Measurements from ENCODE around the gene FAM83G. TPM values are rescaled to one million over a fixed set of nuclear protein-coding genes. Genes with fewer than 3 reads are reported as not detected.

The FAM83G gene
- total RNA-seq, 3 donors from 2014 or later (not counting 1 experiment from before 2014, with no cell fraction given), result 3.8 to 6.5 (median 4.3) TPM

GRCh38 chr17:18964550-18964949 lies 40.0 kb downstream of the FAM83G start:
- Histone ChIP-seq H3K27ac (ENCODE audit: low read length) (no peak overlapping the region), H3K9me3 (ENCODE audit: control insufficient read depth, insufficient read depth, low read length) (no peaks in the 10 kb centered on the region), H3K27me3 (ENCODE audit: control insufficient read depth, insufficient read depth, low read length) (no peaks in the 10 kb centered on the region), H3K4me3 (ENCODE audit: low read length) (no peak overlapping the region), H3K4me1 (ENCODE audit: control insufficient read depth, insufficient read depth, low read length) (peaks cover 14% of the 10 kb centered on the region), H3K36me3 (ENCODE audit: control insufficient read depth, insufficient read depth, low read length) (no peaks in the 10 kb centered on the region)
- Mint-ChIP-seq H3K27ac (no peak overlapping the region), H3K27me3 (ENCODE audit: low read depth in 2 of 2) (peaks cover 0 to 11% of the 10 kb centered on the region in 2 donors), H3K4me1 (peaks cover 4 to 8% of the 10 kb centered on the region in 2 donors), H3K36me3 (no peaks in the 10 kb centered on the region), H3K9me3 (no peaks in the 10 kb centered on the region), H3K4me3 (no peak overlapping the region)
- intact Hi-C loops (cut with micrococcal nuclease), result no loop called here
- 95% methylated on average over 9 of the region's 9 CpGs for WGBS (ENCODE audit: insufficient coverage)
- no peak for TF ChIP-seq CTCF (IDR thresholded peaks at IDR 0.05)
- no peak for ATAC-seq
- no peak for DNase-seq

- Histone ChIP-seq H3K36me3 (ENCODE audit: control insufficient read depth, insufficient read depth, low read length) (no peaks in the 10 kb centered on the region), H3K4me3 (ENCODE audit: low read length) (no peak overlapping the region), H3K9me3 (ENCODE audit: control insufficient read depth, insufficient read depth, low read length) (no peaks in the 10 kb centered on the region), H3K27ac (ENCODE audit: low read length) (no peak overlapping the region), H3K27me3 (ENCODE audit: control insufficient read depth, insufficient read depth, low read length) (no peaks in the 10 kb centered on the region), H3K4me1 (ENCODE audit: control insufficient read depth, insufficient read depth, low read length) (peaks cover 11% of the 10 kb centered on the region)
- Mint-ChIP-seq H3K4me3 (no peak overlapping the region), H3K36me3 (no peaks in the 10 kb centered on the region), H3K9me3 (no peaks in the 10 kb centered on the region), H3K4me1 (peaks cover 4 to 6% of the 10 kb centered on the region in 2 donors), H3K27me3 (ENCODE audit: low read depth in 2 of 2) (peaks cover 0 to 11% of the 10 kb centered on the region in 2 donors), H3K27ac (no peak overlapping the region)
- TF ChIP-seq CTCF (IDR thresholded peaks at IDR 0.05), result no peak
- DNase-seq (no peak), ATAC-seq (no peak)
- intact Hi-C loops (cut with micrococcal nuclease), result no loop called here
- WGBS (ENCODE audit: insufficient coverage), result 92% methylated on average over 9 of the region's 9 CpGs
Observed at GRCh38 chr17:18964018-18964351, 40.6 kb downstream of the FAM83G start.

- Histone ChIP-seq H3K36me3 (ENCODE audit: control insufficient read depth, insufficient read depth, low read length) (no peaks in the 10 kb centered on the region), H3K4me1 (ENCODE audit: control insufficient read depth, insufficient read depth, low read length) (peaks cover 11% of the 10 kb centered on the region), H3K27ac (ENCODE audit: low read length) (no peak overlapping the region), H3K27me3 (ENCODE audit: control insufficient read depth, insufficient read depth, low read length) (no peaks in the 10 kb centered on the region), H3K4me3 (ENCODE audit: low read length) (no peak overlapping the region), H3K9me3 (ENCODE audit: control insufficient read depth, insufficient read depth, low read length) (no peaks in the 10 kb centered on the region)
- no peaks in the 10 kb centered on the region for H3K9me3 Mint-ChIP-seq
- ATAC-seq, result no peak
- intact Hi-C loops (cut with micrococcal nuclease), result no loop called here
- H3K4me3 Mint-ChIP-seq, result no peak overlapping the region
- H3K27me3 Mint-ChIP-seq (ENCODE audit: low read depth in 2 of 2), result peaks cover 0 to 11% of the 10 kb centered on the region in 2 donors
- H3K36me3 Mint-ChIP-seq, result no peaks in the 10 kb centered on the region
- H3K27ac Mint-ChIP-seq, result no peak overlapping the region
- 95% methylated on average over 22 of the region's 23 CpGs for WGBS (ENCODE audit: insufficient coverage)
- peaks cover 4 to 6% of the 10 kb centered on the region in 2 donors for H3K4me1 Mint-ChIP-seq
- no peak for TF ChIP-seq CTCF (IDR thresholded peaks at IDR 0.05)
- DNase-seq, result no peak
Observed at GRCh38 chr17:18963126-18964017, 41.2 kb downstream of the FAM83G start.

GRCh38 chr17:18962494-18962815 lies 42.1 kb downstream of the FAM83G start:
- intact Hi-C loops (cut with micrococcal nuclease), result no loop called here
- WGBS (ENCODE audit: insufficient coverage), result 94% methylated on average over 6 of the region's 6 CpGs

More at GRCh38 chr17:18962494-18962815, 42.1 kb downstream of the FAM83G start:
- Histone ChIP-seq H3K9me3 (ENCODE audit: control insufficient read depth, insufficient read depth, low read length) (no peaks in the 10 kb centered on the region), H3K4me3 (ENCODE audit: low read length) (no peak overlapping the region), H3K27me3 (ENCODE audit: control insufficient read depth, insufficient read depth, low read length) (no peaks in the 10 kb centered on the region), H3K27ac (ENCODE audit: low read length) (no peak overlapping the region), H3K4me1 (ENCODE audit: control insufficient read depth, insufficient read depth, low read length) (peaks cover 11% of the 10 kb centered on the region), H3K36me3 (ENCODE audit: control insufficient read depth, insufficient read depth, low read length) (no peaks in the 10 kb centered on the region)
- H3K4me3 Mint-ChIP-seq, result no peak overlapping the region
- no peaks in the 10 kb centered on the region for H3K9me3 Mint-ChIP-seq
- TF ChIP-seq CTCF (IDR thresholded peaks at IDR 0.05), result no peak
- no peaks in the 10 kb centered on the region for H3K36me3 Mint-ChIP-seq
- no peak for DNase-seq
- H3K27me3 Mint-ChIP-seq (ENCODE audit: low read depth in 2 of 2), result peaks cover 0 to 14% of the 10 kb centered on the region in 2 donors
- H3K27ac Mint-ChIP-seq, result no peak overlapping the region
- peaks cover 4 to 6% of the 10 kb centered on the region in 2 donors for H3K4me1 Mint-ChIP-seq
- ATAC-seq, result no peak

Measured in natural killer cell (primary cell).